ENCODE results near the gene OTOS. TPM values are rescaled to one million over a fixed set of nuclear protein-coding genes. Genes with fewer than 3 reads are reported as not detected.

OTOS gene
- polyA plus RNA-seq, 1 experiment: not detected

GRCh38 chr2:240129311-240129710 lies 11.1 kb downstream of the OTOS start:
- ChIA-PET CTCF (interaction anchor here (1.1 to 1.4 kb wide), 2 partner anchors 13 to 70 kb away, joined by 3 to 4 read pairs; no protein-coding TSS in a partner anchor), POLR2A (no interaction called here)
- Histone ChIP-seq H3K27ac (ENCODE audit: low read depth, low read length) (no peak overlapping the region), H3K4me3 (ENCODE audit: low read depth, low read length) (no peak overlapping the region), H3K27me3 (ENCODE audit: control insufficient read depth, insufficient read depth, low read length) (no peaks in the 10 kb centered on the region), H3K9me3 (ENCODE audit: control insufficient read depth, insufficient read depth, low read length) (no peaks in the 10 kb centered on the region)
- no peak for DNase-seq (ENCODE audit: low read depth, low spot score)
- TF ChIP-seq CTCF (IDR thresholded peaks at IDR 0.05; ENCODE audit: low read depth, low read length): no peak

DNA sequence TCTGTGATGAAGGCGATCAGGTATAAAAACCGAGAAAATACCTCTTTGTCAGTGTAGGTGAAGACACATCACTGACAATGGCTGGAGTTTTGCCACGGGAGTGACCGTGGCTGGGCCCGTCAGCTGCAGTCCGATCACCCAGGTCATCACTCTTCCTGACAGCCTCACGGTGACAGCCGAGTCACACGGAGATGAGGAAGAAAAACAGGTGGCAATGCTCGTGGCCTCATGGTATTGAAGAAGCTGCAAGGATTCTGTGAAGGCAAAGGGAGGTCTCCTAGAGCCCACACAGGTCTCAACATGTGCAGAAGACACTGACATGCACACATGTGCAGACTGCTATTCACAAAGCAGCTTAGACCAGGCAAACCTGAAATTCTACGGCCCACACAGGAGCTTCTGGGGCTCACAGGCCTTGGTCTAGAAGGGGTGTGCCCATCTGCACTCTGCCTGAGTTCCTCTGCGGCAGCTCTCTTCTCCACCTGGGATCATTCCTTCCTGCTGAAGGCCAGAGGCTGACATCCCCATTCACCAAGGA lies 11.8 kb downstream of the OTOS start:
- Histone ChIP-seq H3K4me3 (ENCODE audit: low read depth, low read length) (no peak overlapping the region), H3K27me3 (ENCODE audit: control insufficient read depth, insufficient read depth, low read length) (no peaks in the 10 kb centered on the region), H3K27ac (ENCODE audit: low read depth, low read length) (no peak overlapping the region), H3K9me3 (ENCODE audit: control insufficient read depth, insufficient read depth, low read length) (no peaks in the 10 kb centered on the region)
- POLR2A ChIA-PET: no interaction called here
- CTCF ChIA-PET: interaction anchor here (1.1 to 1.4 kb wide), 2 partner anchors 13 to 69 kb away, joined by 3 to 4 read pairs; no protein-coding TSS in a partner anchor
- no peak for TF ChIP-seq CTCF (IDR thresholded peaks at IDR 0.05; ENCODE audit: low read depth, low read length)
- no peak for DNase-seq (ENCODE audit: low read depth, low spot score)

DNA sequence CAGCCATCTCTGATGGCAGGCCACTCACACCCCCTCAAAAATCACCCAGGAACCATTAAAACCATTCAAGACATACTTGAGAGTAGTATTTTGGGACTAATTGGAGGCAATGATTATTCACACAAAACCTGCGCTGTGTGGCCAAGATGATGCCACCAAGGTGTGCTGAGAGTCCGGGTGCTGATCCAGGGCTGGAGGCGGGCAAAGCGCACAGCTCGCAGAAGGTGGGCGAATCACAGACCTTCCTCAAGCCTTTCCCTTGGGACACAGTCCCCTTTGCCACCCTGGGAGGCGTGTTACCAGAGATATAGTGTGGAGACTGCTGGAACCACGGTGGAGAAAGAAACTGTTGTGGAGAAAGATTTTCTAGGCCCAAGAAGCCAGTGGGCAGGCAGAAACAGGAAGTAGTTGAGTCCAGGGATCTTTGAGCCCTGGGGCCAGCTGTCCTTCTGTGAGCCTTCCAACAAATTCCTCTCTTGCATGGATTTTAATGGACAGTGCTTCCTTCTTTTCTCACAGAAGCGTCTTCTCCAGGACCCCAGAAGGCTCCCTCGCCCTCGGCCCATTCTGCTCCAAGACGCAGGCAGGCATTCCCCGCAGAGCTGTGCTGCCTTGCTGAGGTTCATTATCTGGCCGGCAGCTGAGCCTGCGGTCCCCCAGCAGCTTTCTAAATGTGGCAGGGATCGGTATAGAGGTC lies 12.4 kb downstream of the OTOS start:
- Histone ChIP-seq H3K27me3 (ENCODE audit: control insufficient read depth, insufficient read depth, low read length) (no peaks in the 10 kb centered on the region), H3K9me3 (ENCODE audit: control insufficient read depth, insufficient read depth, low read length) (no peaks in the 10 kb centered on the region), H3K4me3 (ENCODE audit: low read depth, low read length) (no peak overlapping the region), H3K27ac (ENCODE audit: low read depth, low read length) (no peak overlapping the region)
- DNase-seq (ENCODE audit: low read depth, low spot score): no peak
- POLR2A ChIA-PET: no interaction called here
- TF ChIP-seq CTCF (IDR thresholded peaks at IDR 0.05; ENCODE audit: low read depth, low read length): no peak
- CTCF ChIA-PET: interaction anchor here (1.1 to 1.4 kb wide), 2 partner anchors 14 to 69 kb away, joined by 3 to 4 read pairs; no protein-coding TSS in a partner anchor

DNA sequence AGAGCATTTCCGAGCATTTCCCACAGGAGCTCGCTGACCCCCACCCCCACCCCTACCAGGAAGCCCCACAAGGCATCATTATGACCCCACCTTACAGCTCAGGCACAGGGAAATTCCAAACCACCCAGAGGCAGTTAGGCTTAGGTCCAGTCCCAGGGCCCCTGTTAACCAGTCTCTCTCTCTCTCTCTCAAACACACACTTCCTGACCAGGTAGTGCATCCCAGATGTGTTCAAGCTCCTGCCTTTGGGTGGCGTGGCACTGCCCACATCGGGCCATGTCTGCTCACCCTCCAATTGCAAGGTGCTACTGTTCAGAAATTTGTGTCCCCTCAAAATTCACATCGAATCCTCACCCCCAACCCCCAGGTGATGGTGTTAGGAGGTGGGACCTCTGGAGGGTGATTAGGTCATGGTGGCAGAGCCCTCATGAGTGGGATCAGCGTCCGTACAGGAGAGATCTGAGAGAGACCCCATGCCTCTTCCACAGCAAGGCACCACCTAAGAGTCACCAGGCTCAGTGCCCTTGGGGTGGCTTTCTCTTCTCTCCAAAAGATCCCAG lies 13.2 kb downstream of the OTOS start:
- POLR2A ChIA-PET: no interaction called here

More for the DNA sequence above, 13.2 kb downstream of the OTOS start:
- no peak for DNase-seq (ENCODE audit: low read depth, low spot score)
- Histone ChIP-seq H3K9me3 (ENCODE audit: control insufficient read depth, insufficient read depth, low read length) (no peaks in the 10 kb centered on the region), H3K27ac (ENCODE audit: low read depth, low read length) (no peak overlapping the region), H3K4me3 (ENCODE audit: low read depth, low read length) (no peak overlapping the region), H3K27me3 (ENCODE audit: control insufficient read depth, insufficient read depth, low read length) (no peaks in the 10 kb centered on the region)
- TF ChIP-seq CTCF (IDR thresholded peaks at IDR 0.05; ENCODE audit: low read depth, low read length): no peak
- CTCF ChIA-PET: no interaction called here

Data from AG04450 (cell line).